Keratinocyte (primary cell): ENCODE data around the gene ADRM1. TPM values are rescaled to one million over a fixed set of nuclear protein-coding genes. Genes with fewer than 3 reads are reported as not detected.
A peak's percentile ranks its signal among the peaks of the same experiment; 100 is the strongest.

Source experiments
- DNase-seq: peaks from one replicate; pipeline ENCODE4 v3.0.0-alpha.2; 2011; ENCODE audit warnings: low read depth, missing footprints, low spot score
- FAIRE-seq: peaks from 2 replicates; lab custom pipeline; 2011; peaks lifted over from hg19 to GRCh38; lab: Jason Lieb, UNC
- H2AFZ ChIP-seq: 2 replicates; pipeline ENCODE4 v1.6.0; 2012; ENCODE audit warnings: low read length, control low read depth, inconsistent platforms; ENCODE audit not compliant: control insufficient read depth
- H3K27ac ChIP-seq: 2 replicates; pipeline ENCODE4 v1.5.1; 2011; ENCODE audit warnings: low read length; ENCODE audit not compliant: control insufficient read depth, insufficient read depth
- H3K27me3 ChIP-seq: 3 replicates; pipeline ENCODE4 v1.6.0; 2011; ENCODE audit warnings: low read length; ENCODE audit not compliant: control insufficient read depth, insufficient read depth; ENCODE audit errors: extremely low read depth
- H3K36me3 ChIP-seq, 2 experiments: 2 replicates in 1 of 2; 3 replicates in 1 of 2; pipeline ENCODE4 v1.5.1; 2011; ENCODE audit warnings: low read length in 2 of 2, mild to moderate bottlenecking in 1 of 2; ENCODE audit not compliant: control insufficient read depth in 2 of 2, insufficient read depth in 2 of 2; ENCODE audit errors: extremely low read depth in 1 of 2
- H3K4me1 ChIP-seq: 3 replicates; pipeline ENCODE4 v1.5.1; 2011; ENCODE audit warnings: low read length; ENCODE audit not compliant: control insufficient read depth, insufficient read depth; ENCODE audit errors: extremely low read depth
- H3K4me2 ChIP-seq: 3 replicates; pipeline ENCODE4 v1.6.0; 2011; ENCODE audit warnings: low read depth, low read length; ENCODE audit not compliant: control insufficient read depth, insufficient read depth; ENCODE audit errors: extremely low read depth
- H3K4me3 ChIP-seq, 3 experiments: fragments of 200-600 bp in 1 of 3; sonication (generic) in 1 of 3; 2 replicates in 2 of 3; 3 replicates in 1 of 3; pipeline ENCODE4 v1.5.1; 2011 to 2016; ENCODE audit warnings: low read length in 3 of 3, mild to moderate bottlenecking in 3 of 3, control low read depth in 2 of 3, inconsistent platforms in 1 of 3, low read depth in 1 of 3, mixed read lengths in 1 of 3, mixed run types in 1 of 3, moderate library complexity in 1 of 3; ENCODE audit not compliant: control insufficient read depth in 2 of 3, insufficient read depth in 2 of 3; ENCODE audit errors: extremely low read depth in 1 of 3
- H3K79me2 ChIP-seq: 2 replicates; pipeline ENCODE4 v1.6.0; 2012; ENCODE audit warnings: low read length; ENCODE audit not compliant: control insufficient read depth, insufficient read depth
- H3K9ac ChIP-seq: 3 replicates; pipeline ENCODE4 v1.6.0; 2011; ENCODE audit warnings: low read length; ENCODE audit not compliant: control insufficient read depth, insufficient read depth; ENCODE audit errors: extremely low read depth
- H3K9me1 ChIP-seq: 3 replicates; pipeline ENCODE4 v1.6.0; 2011; ENCODE audit warnings: low read length; ENCODE audit not compliant: control insufficient read depth, insufficient read depth; ENCODE audit errors: extremely low read depth
- H3K9me3 ChIP-seq: 2 replicates; pipeline ENCODE4 v1.5.1; 2012; ENCODE audit warnings: low read depth, low read length; ENCODE audit not compliant: control insufficient read depth
- H4K20me1 ChIP-seq: 3 replicates; pipeline ENCODE4 v1.6.0; 2011; ENCODE audit warnings: low read length; ENCODE audit not compliant: control insufficient read depth, insufficient read depth; ENCODE audit errors: extremely low read depth
- EZH2 ChIP-seq: IDR thresholded peaks from one replicate; pipeline ENCODE4 v1.6.1; 2012; ENCODE audit warnings: inconsistent platforms, mild to moderate bottlenecking, low read length, moderate library complexity
- dilution Hi-C: fragments of 300-500 bp; cut with MboI; formaldehyde crosslinking; loops from one replicate; pipeline ENCODE4 v1.7.0; 2020; ENCODE audit warnings: low sequenced_read_pairs; ENCODE audit not compliant: extremely low pct_ligation_motif_present
- polyA minus RNA-seq, 3 experiments: library from RNA; depleted of rRNA, polyadenylated mRNA; stranded (reverse); fragments of >200 nt; gene quantifications; 1 replicate in 1 of 3; 2 replicates in 1 of 3; 3 replicates in 1 of 3; pipeline ENCODE4 v1.2.3, GENCODE V29; 2011
- polyA plus RNA-seq, 5 experiments: library from polyadenylated mRNA; depleted of rRNA in 3 of 5; stranded (reverse) in 3 of 5; stranded (forward) in 1 of 5; unstranded in 1 of 5; fragments of >200 nt; gene quantifications; 1 replicate in 1 of 5; 2 replicates in 3 of 5; 3 replicates in 1 of 5; pipeline versions ENCODE4 v1.2.1 to v1.2.3, GENCODE V29; 2011 to 2012; ENCODE audit warnings: missing spikeins in 2 of 5, low read depth in 1 of 5, low replicate concordance in 1 of 5
- TF ChIP-seq, protein P1 (sequence below), 3 experiments: IDR thresholded peaks in 1 of 3; conservative IDR thresholded peaks in 1 of 3; optimal IDR thresholded peaks in 1 of 3; 2 replicates in 2 of 3; 3 replicates in 1 of 3; pipeline versions ENCODE3 to v1.5.1; 2011; ENCODE audit warnings: low read length in 3 of 3, mild to moderate bottlenecking in 3 of 3, moderate library complexity in 2 of 3, control low read depth in 1 of 3, inconsistent platforms in 1 of 3; ENCODE audit not compliant: insufficient read depth in 2 of 3; ENCODE audit errors: extremely low read depth in 1 of 3

ADRM1 gene, protein sequence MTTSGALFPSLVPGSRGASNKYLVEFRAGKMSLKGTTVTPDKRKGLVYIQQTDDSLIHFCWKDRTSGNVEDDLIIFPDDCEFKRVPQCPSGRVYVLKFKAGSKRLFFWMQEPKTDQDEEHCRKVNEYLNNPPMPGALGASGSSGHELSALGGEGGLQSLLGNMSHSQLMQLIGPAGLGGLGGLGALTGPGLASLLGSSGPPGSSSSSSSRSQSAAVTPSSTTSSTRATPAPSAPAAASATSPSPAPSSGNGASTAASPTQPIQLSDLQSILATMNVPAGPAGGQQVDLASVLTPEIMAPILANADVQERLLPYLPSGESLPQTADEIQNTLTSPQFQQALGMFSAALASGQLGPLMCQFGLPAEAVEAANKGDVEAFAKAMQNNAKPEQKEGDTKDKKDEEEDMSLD
- polyA plus RNA-seq = 89.8 to 109 TPM (median 91.4 TPM) in 3 replicates
- polyA plus RNA-seq (2011; ENCODE audit: low read depth) = 76.7 TPM
- polyA plus RNA-seq (2011; cell fraction: cytosol; rRNA removed) = 44.3 and 119 TPM in 2 replicates
- 54.7 and 70.3 TPM in 2 replicates for polyA plus RNA-seq (2011; cell fraction: nucleus; rRNA removed)
- polyA plus RNA-seq (2012; ENCODE audit: low replicate concordance) = 68.7 and 160 TPM in 2 replicates
- 42.9 to 58.8 TPM (median 51.9 TPM) in 3 replicates for polyA minus RNA-seq
- 135 TPM for polyA minus RNA-seq (2011; cell fraction: cytosol; rRNA and poly(A)+ RNA removed)
- 43.1 and 52.3 TPM in 2 replicates for polyA minus RNA-seq (2011; cell fraction: nucleus; rRNA and poly(A)+ RNA removed)

DNA sequence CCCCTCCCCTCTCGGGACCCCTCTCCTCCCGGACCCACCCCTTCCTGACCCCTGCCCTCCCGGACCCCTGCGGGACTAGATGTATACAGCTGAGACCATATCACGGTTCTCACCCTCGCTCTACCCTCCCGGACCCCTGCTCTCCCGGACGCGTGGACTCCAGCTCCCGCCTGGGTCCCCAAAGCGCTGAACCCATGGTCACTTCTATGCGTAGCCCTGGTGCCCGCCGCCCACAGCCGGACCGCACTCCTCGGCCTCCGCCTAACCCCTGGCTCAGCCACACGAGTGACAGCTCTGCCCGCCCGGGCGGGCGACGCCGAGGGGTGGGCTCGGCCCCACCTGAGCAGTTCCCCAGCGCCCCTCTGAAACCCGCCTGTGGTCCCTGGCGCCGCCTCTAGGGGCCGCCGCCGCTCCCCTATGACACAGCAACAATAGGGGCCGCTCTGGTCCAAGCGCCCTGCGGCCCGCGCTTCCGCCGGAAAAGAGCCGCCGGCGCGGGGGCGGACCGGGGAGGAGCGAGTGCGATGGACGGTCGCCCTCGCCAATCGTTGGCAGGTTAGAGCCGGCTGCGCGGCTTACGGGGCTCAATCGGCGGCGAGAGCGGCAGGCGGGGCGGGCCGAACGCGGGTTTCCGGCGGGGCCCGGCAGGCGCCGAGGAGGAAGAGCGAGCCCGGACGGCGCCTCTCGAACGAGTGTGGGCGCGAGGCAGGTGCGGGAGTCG lies at the start of gene ADRM1:
ADRM1 (plus strand) TSS at position 657 of the 721 bp plus-strand sequence. CDS start 572 bp downstream, outside the sequence.
- Histone ChIP-seq H3K36me3 (peaks cover 20 to 39% of the 10 kb centered on the region in 2 experiments), H3K79me2 (peaks cover 43% of the 10 kb centered on the region), H3K4me2 (peak within 1 kb of the TSS; percentile 92), H2AFZ (peak within 1 kb of the TSS; percentile 52), H3K9me3 (no peaks in the 10 kb centered on the region), H4K20me1 (peaks cover 40% of the 10 kb centered on the region), H3K27ac (peak within 1 kb of the TSS; percentile 82), H3K4me3 (peak within 1 kb of the TSS; percentile 59 to 84 (median 77)), H3K27me3 (no peaks in the 10 kb centered on the region), H3K9me1 (no peaks in the 10 kb centered on the region), H3K4me1 (peaks cover 35% of the 10 kb centered on the region), H3K9ac (peak within 1 kb of the TSS; percentile 88)
- dilution Hi-C loops = no loop called here
- TF ChIP-seq, protein P1, sequence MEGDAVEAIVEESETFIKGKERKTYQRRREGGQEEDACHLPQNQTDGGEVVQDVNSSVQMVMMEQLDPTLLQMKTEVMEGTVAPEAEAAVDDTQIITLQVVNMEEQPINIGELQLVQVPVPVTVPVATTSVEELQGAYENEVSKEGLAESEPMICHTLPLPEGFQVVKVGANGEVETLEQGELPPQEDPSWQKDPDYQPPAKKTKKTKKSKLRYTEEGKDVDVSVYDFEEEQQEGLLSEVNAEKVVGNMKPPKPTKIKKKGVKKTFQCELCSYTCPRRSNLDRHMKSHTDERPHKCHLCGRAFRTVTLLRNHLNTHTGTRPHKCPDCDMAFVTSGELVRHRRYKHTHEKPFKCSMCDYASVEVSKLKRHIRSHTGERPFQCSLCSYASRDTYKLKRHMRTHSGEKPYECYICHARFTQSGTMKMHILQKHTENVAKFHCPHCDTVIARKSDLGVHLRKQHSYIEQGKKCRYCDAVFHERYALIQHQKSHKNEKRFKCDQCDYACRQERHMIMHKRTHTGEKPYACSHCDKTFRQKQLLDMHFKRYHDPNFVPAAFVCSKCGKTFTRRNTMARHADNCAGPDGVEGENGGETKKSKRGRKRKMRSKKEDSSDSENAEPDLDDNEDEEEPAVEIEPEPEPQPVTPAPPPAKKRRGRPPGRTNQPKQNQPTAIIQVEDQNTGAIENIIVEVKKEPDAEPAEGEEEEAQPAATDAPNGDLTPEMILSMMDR (optimal IDR thresholded peaks at IDR 0.05 in 1 of 3, IDR thresholded peaks at IDR 0.05 in 1 of 3, conservative IDR thresholded peaks at IDR 0.05 in 1 of 3; ENCODE audit: extremely low read depth in 1 of 3, insufficient read depth in 2 of 3, low read length in 3 of 3) = peak; percentile 69 to 89 (median 70)
- TF ChIP-seq EZH2 = no peak
- peak; percentile 66 for DNase-seq
- FAIRE-seq = no peak

DNA sequence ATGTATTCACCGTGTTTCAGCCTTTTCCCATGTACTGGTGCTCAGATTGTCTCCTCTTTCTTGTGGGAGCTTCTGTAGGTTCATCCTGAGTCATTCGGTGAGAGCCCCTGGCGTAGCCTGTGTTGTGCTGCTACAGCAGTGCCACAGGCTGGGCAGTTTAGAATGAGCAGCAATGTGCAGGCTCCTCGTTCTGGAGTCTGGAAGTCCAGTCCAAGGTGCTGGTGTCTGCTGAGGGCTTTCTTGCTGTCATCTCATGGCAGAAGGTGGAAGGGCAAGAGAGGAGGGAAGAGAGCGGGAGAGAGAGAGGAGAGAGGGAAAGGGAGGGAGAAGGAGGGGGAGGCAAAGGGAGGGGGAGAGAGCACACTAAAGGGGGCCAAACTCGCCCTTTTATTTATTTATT lies 49.4 kb upstream of the ADRM1 start:
- Histone ChIP-seq H3K9me1 (no peaks in the 10 kb centered on the region), H2AFZ (no peak overlapping the region), H3K36me3 (peaks cover 10 to 26% of the 10 kb centered on the region in 2 experiments), H3K4me1 (peaks cover 3% of the 10 kb centered on the region), H3K9ac (no peak overlapping the region), H3K9me3 (no peaks in the 10 kb centered on the region), H3K27ac (no peak overlapping the region), H3K4me2 (no peak overlapping the region), H3K27me3 (no peaks in the 10 kb centered on the region), H3K4me3 (no peak overlapping the region), H3K79me2 (peaks cover 51% of the 10 kb centered on the region), H4K20me1 (peaks cover 18% of the 10 kb centered on the region)
- DNase-seq (no peak), FAIRE-seq (no peak)
- TF ChIP-seq EZH2 = no peak
- TF ChIP-seq, protein P1 (optimal IDR thresholded peaks at IDR 0.05 in 1 of 3, IDR thresholded peaks at IDR 0.05 in 1 of 3, conservative IDR thresholded peaks at IDR 0.05 in 1 of 3; ENCODE audit: extremely low read depth in 1 of 3, insufficient read depth in 2 of 3, low read length in 3 of 3) = no peak
- dilution Hi-C loops = no loop called here
